Measurements from ENCODE around the gene EMP2. TPM values are rescaled to one million over a fixed set of nuclear protein-coding genes. Genes with fewer than 3 reads are reported as not detected.

EMP2 gene
- total RNA-seq, 1 experiment from 2014 or later, result 198 TPM

- DNase-seq, result no peak
Measured at GRCh38 chr16:10625595-10626357, 45.4 kb upstream of the EMP2 start.

GRCh38 chr16:10624527-10624926 lies 44.1 kb upstream of the EMP2 start:
- Histone ChIP-seq H3K36me3 (ENCODE audit: control insufficient read depth, insufficient read depth, low read length) (no peaks in the 10 kb centered on the region), H3K27me3 (replicated peaks; ENCODE audit: control insufficient read depth, insufficient read depth, low read length) (no peaks in the 10 kb centered on the region), H3K4me1 (peaks cover 65% of the 10 kb centered on the region), H3K4me3 (ENCODE audit: low read depth, low read length) (no peak overlapping the region), H3K9me3 (no peaks in the 10 kb centered on the region)
- H3K9me3 Mint-ChIP-seq (ENCODE audit: unreplicated experiment), result peaks cover 10% of the 10 kb centered on the region
- intact Hi-C loops (cut with micrococcal nuclease; ENCODE audit: unreplicated experiment), result loop anchor here (5.0 kb wide), 1 partner anchor 113 kb away; no protein-coding TSS in a partner anchor
- H3K27me3 Mint-ChIP-seq (ENCODE audit: insufficient read depth, unreplicated experiment), result no peaks in the 10 kb centered on the region
- H3K27ac Mint-ChIP-seq (ENCODE audit: unreplicated experiment), result peak overlapping the region; percentile 93
- no peak for TF ChIP-seq CTCF (IDR thresholded peaks at IDR 0.05; ENCODE audit: insufficient read depth in 1 of 2, low read depth in 1 of 2, low read length in 1 of 2, severe bottlenecking in 1 of 2, unreplicated experiment in 1 of 2)
- ChIA-PET POLR2A (no interaction called here), CTCF (interaction anchor here (1.1 kb wide), 1 partner anchor 44 kb away, joined by 3 read pairs; the partner anchor contains the start of gene EMP2)
- peaks cover 11% of the 10 kb centered on the region for H3K36me3 Mint-ChIP-seq (ENCODE audit: insufficient read depth, unreplicated experiment)
- H3K4me3 Mint-ChIP-seq (ENCODE audit: unreplicated experiment), result peak overlapping the region; percentile 15
- peak; percentile 74 to 83 for DNase-seq
- no TSS peak for BruUV-seq (replicated peaks)
- H3K4me1 Mint-ChIP-seq (ENCODE audit: low read depth, unreplicated experiment), result peaks cover 26% of the 10 kb centered on the region

More at GRCh38 chr16:10625595-10626357, 45.4 kb upstream of the EMP2 start:
- ChIA-PET POLR2A (no interaction called here), CTCF (interaction anchor here (1.0 kb wide), 1 partner anchor 39 kb away, joined by 4 read pairs; no protein-coding TSS in a partner anchor)
- Mint-ChIP-seq H3K27me3 (ENCODE audit: insufficient read depth, unreplicated experiment) (no peaks in the 10 kb centered on the region), H3K4me1 (ENCODE audit: low read depth, unreplicated experiment) (peaks cover 22% of the 10 kb centered on the region), H3K4me3 (ENCODE audit: unreplicated experiment) (no peak overlapping the region), H3K27ac (ENCODE audit: unreplicated experiment) (peak overlapping the region; percentile 84), H3K36me3 (ENCODE audit: insufficient read depth, unreplicated experiment) (peaks cover 11% of the 10 kb centered on the region), H3K9me3 (ENCODE audit: unreplicated experiment) (peaks cover 10% of the 10 kb centered on the region)
- Histone ChIP-seq H3K27me3 (replicated peaks; ENCODE audit: control insufficient read depth, insufficient read depth, low read length) (no peaks in the 10 kb centered on the region), H3K4me3 (ENCODE audit: low read depth, low read length) (no peak overlapping the region), H3K4me1 (peaks cover 59% of the 10 kb centered on the region), H3K9me3 (no peaks in the 10 kb centered on the region), H3K36me3 (ENCODE audit: control insufficient read depth, insufficient read depth, low read length) (no peaks in the 10 kb centered on the region)
- TF ChIP-seq CTCF (IDR thresholded peaks at IDR 0.05; ENCODE audit: insufficient read depth in 1 of 2, low read depth in 1 of 2, low read length in 1 of 2, severe bottlenecking in 1 of 2, unreplicated experiment in 1 of 2), result no peak
- intact Hi-C loops (cut with micrococcal nuclease; ENCODE audit: unreplicated experiment), result no loop called here
- no TSS peak for BruUV-seq (replicated peaks)

- POLR2A ChIA-PET, result interaction anchor here (0.6 kb wide), 1 partner anchor 29 kb away, joined by 3 read pairs; no protein-coding TSS in a partner anchor
- TF ChIP-seq CTCF (IDR thresholded peaks at IDR 0.05; ENCODE audit: insufficient read depth in 1 of 2, low read depth in 1 of 2, low read length in 1 of 2, severe bottlenecking in 1 of 2, unreplicated experiment in 1 of 2), result no peak
- H3K4me1 Mint-ChIP-seq (ENCODE audit: low read depth, unreplicated experiment), result peaks cover 28% of the 10 kb centered on the region
- CTCF ChIA-PET, result no interaction called here
- DNase-seq, result no peak
- intact Hi-C loops (cut with micrococcal nuclease; ENCODE audit: unreplicated experiment), result loop anchor here (5.0 kb wide), 1 partner anchor 114 kb away; no protein-coding TSS in a partner anchor
- H3K4me3 ChIP-seq (ENCODE audit: low read depth, low read length), result no peak overlapping the region
- H3K4me1 ChIP-seq, result peaks cover 70% of the 10 kb centered on the region
- no peaks in the 10 kb centered on the region for H3K27me3 ChIP-seq (replicated peaks; ENCODE audit: control insufficient read depth, insufficient read depth, low read length)
- H3K36me3 Mint-ChIP-seq (ENCODE audit: insufficient read depth, unreplicated experiment), result peaks cover 11% of the 10 kb centered on the region
- no peaks in the 10 kb centered on the region for H3K27me3 Mint-ChIP-seq (ENCODE audit: insufficient read depth, unreplicated experiment)
- peak overlapping the region; percentile 82 for H3K4me3 Mint-ChIP-seq (ENCODE audit: unreplicated experiment)
- H3K27ac Mint-ChIP-seq (ENCODE audit: unreplicated experiment), result peak overlapping the region; percentile 93
- peaks cover 10% of the 10 kb centered on the region for H3K9me3 Mint-ChIP-seq (ENCODE audit: unreplicated experiment)
- BruUV-seq (replicated peaks), result TSS peak; percentile 90
- H3K36me3 ChIP-seq (ENCODE audit: control insufficient read depth, insufficient read depth, low read length), result no peaks in the 10 kb centered on the region
- H3K9me3 ChIP-seq, result no peaks in the 10 kb centered on the region
Measured at GRCh38 chr16:10623059-10623458, 42.7 kb upstream of the EMP2 start.

Data from Caco-2 (cell line).